Peyer's patch (tissue), 4 donors: ENCODE data around the gene SHC3.

ENCODE experiments used
- CTCF ChIP-seq, 6 experiments: fragments of 450-650 bp in 4 of 6; fragments of 200-600 bp in 2 of 6; sonication (generic) in 1 of 6; IDR thresholded peaks; one replicate each; pipeline ENCODE4 v1.5.1; 2017 to 2019; ENCODE audit warnings: antibody characterized with exemption in 6 of 6, mild to moderate bottlenecking in 3 of 6, moderate library complexity in 1 of 6
- POLR2A ChIP-seq, 2 donors: fragments of 450-650 bp; IDR thresholded peaks; one replicate each; pipeline ENCODE4 v1.5.1; 2017; ENCODE audit warnings: antibody characterized with exemption in 2 of 2, mild to moderate bottlenecking in 2 of 2, moderate library complexity in 2 of 2

GRCh38 chr9:88998503-88998902, 180.1 kb downstream of the SHC3 start:
- TF ChIP-seq CTCF (IDR thresholded peaks at IDR 0.05), result no peak
- no peak for TF ChIP-seq POLR2A (IDR thresholded peaks at IDR 0.05)
